Measurements from ENCODE around the gene NSF. TPM values are rescaled to one million over a fixed set of nuclear protein-coding genes. Genes with fewer than 3 reads are reported as not detected.
"Not testable (repeated sequence)": the region's sequence is repeated elsewhere in the genome, so short reads cannot be mapped to it uniquely, and the experiment has no call there.

Gene NSF
- 10 to 100 TPM; 15.6 to 22.9 (median 19.0) TPM for total RNA-seq

- H3K4me1 ChIP-seq, H3K36me3 ChIP-seq, H3K27me3 ChIP-seq, H3K9me3 ChIP-seq, H3K4me3 ChIP-seq, H3K27ac ChIP-seq: not testable (repeated sequence)
- ATAC-seq, result peak; percentile 97
- WGBS, 2 donors (ENCODE audit: low coverage in 1 of 2), result no CpG with 5 or more reads among the region's 95 CpGs
These were observed at the start of gene NSF for GRCh38 chr17:46590157-46591146. TSS of gene NSF (plus strand) at chr17:46590669. CDS start at chr17:46590776, 107 bp downstream.

- H3K27ac ChIP-seq, H3K4me1 ChIP-seq, H3K36me3 ChIP-seq, ATAC-seq, H3K4me3 ChIP-seq, H3K9me3 ChIP-seq, H3K27me3 ChIP-seq: not testable (repeated sequence)
- WGBS, 2 donors (ENCODE audit: low coverage in 1 of 2), result 91 to 98% methylated on average over 4 to 6 of the region's 10 CpGs
These were observed 41.9 kb upstream of the NSF start for GRCh38 chr17:46548607-46549006.

- not testable (repeated sequence) for H3K36me3 ChIP-seq, H3K27me3 ChIP-seq, H3K27ac ChIP-seq, H3K4me3 ChIP-seq, ATAC-seq, H3K4me1 ChIP-seq, H3K9me3 ChIP-seq
- no CpG with 5 or more reads among the region's 20 CpGs for WGBS, 2 donors (ENCODE audit: low coverage in 1 of 2)
These were observed 31.3 kb upstream of the NSF start for GRCh38 chr17:46559155-46559554.

GRCh38 chr17:46560048-46560447 lies 30.4 kb upstream of the NSF start:
- not testable (repeated sequence) for H3K36me3 ChIP-seq, H3K4me3 ChIP-seq, H3K9me3 ChIP-seq, H3K27me3 ChIP-seq, H3K27ac ChIP-seq, H3K4me1 ChIP-seq
- peak; percentile 73 for ATAC-seq
- no CpG with 5 or more reads among the region's 3 CpGs for WGBS, 2 donors (ENCODE audit: low coverage in 1 of 2)

GRCh38 chr17:46566284-46566683 lies 24.2 kb upstream of the NSF start:
- not testable (repeated sequence) for H3K9me3 ChIP-seq, H3K27ac ChIP-seq, ATAC-seq, H3K4me1 ChIP-seq, H3K27me3 ChIP-seq, H3K4me3 ChIP-seq, H3K36me3 ChIP-seq
- no CpG with 5 or more reads among the region's 2 CpGs for WGBS, 2 donors (ENCODE audit: low coverage in 1 of 2)

GRCh38 chr17:46566980-46567379 lies 23.5 kb upstream of the NSF start:
- H3K4me1 ChIP-seq, H3K4me3 ChIP-seq, H3K27me3 ChIP-seq, H3K27ac ChIP-seq, ATAC-seq, H3K9me3 ChIP-seq, H3K36me3 ChIP-seq: not testable (repeated sequence)
- no CpG with 5 or more reads among the region's 1 CpG for WGBS, 2 donors (ENCODE audit: low coverage in 1 of 2)

GRCh38 chr17:46571796-46572195 lies 18.7 kb upstream of the NSF start:
- not testable (repeated sequence) for H3K27ac ChIP-seq, H3K27me3 ChIP-seq, H3K36me3 ChIP-seq, H3K4me3 ChIP-seq, ATAC-seq, H3K9me3 ChIP-seq, H3K4me1 ChIP-seq
- WGBS, 2 donors (ENCODE audit: low coverage in 1 of 2), result no CpG with 5 or more reads among the region's 4 CpGs

- H3K9me3 ChIP-seq, result not testable (repeated sequence)
- H3K27ac ChIP-seq, result peak within 1 kb of the TSS; percentile 65 to 81 (median 74)
- no CpG with 5 or more reads among the region's 65 CpGs for WGBS, 2 donors (ENCODE audit: low coverage in 1 of 2)
These were observed 11.1 kb upstream of the NSF start, which contains the start of gene ARL17A for GRCh38 chr17:46579083-46580075. TSS of gene ARL17A (minus strand) at chr17:46579691. CDS start at chr17:46576322, 3,369 bp downstream.

GRCh38 chr17:46580082-46580481 lies 10.4 kb upstream of the NSF start:
- Histone ChIP-seq H3K27ac (peak overlapping the region; percentile 65 to 81 (median 74)), H3K4me3 (peak overlapping the region; percentile 33 to 36)
- not testable (repeated sequence) for H3K4me1 ChIP-seq, H3K36me3 ChIP-seq, ATAC-seq, H3K27me3 ChIP-seq, H3K9me3 ChIP-seq
- WGBS, 2 donors (ENCODE audit: low coverage in 1 of 2), result no CpG with 5 or more reads among the region's 18 CpGs

More at GRCh38 chr17:46579083-46580075, 11.1 kb upstream of the NSF start, which contains the start of gene ARL17A:
- H3K4me3 ChIP-seq, result peak within 1 kb of the TSS; percentile 33 to 36
- not testable (repeated sequence) for H3K4me1 ChIP-seq, H3K36me3 ChIP-seq, H3K27me3 ChIP-seq
- peak; percentile 97 for ATAC-seq

GRCh38 chr17:46585444-46585843 lies 5.0 kb upstream of the NSF start:
- H3K36me3 ChIP-seq, ATAC-seq, H3K27ac ChIP-seq, H3K4me3 ChIP-seq, H3K4me1 ChIP-seq, H3K9me3 ChIP-seq, H3K27me3 ChIP-seq: not testable (repeated sequence)
- WGBS, 2 donors (ENCODE audit: low coverage in 1 of 2), result no CpG with 5 or more reads among the region's 3 CpGs

GRCh38 chr17:46591332-46591731 lies 863 bp downstream of the NSF start:
- not testable (repeated sequence) for H3K9me3 ChIP-seq, H3K27me3 ChIP-seq, H3K27ac ChIP-seq, H3K4me3 ChIP-seq, H3K4me1 ChIP-seq, H3K36me3 ChIP-seq
- ATAC-seq, result peak; percentile 50
- WGBS, 2 donors (ENCODE audit: low coverage in 1 of 2), result no CpG with 5 or more reads among the region's 7 CpGs

- H3K9me3 ChIP-seq, H3K27ac ChIP-seq, H3K4me3 ChIP-seq, H3K4me1 ChIP-seq, ATAC-seq, H3K27me3 ChIP-seq, H3K36me3 ChIP-seq: not testable (repeated sequence)
- WGBS, 2 donors (ENCODE audit: low coverage in 1 of 2), result 57 to 72% methylated on average over 2 to 3 of the region's 3 CpGs
These were observed 8.0 kb downstream of the NSF start for GRCh38 chr17:46598344-46598931.

GRCh38 chr17:46600767-46601166 lies 10.3 kb downstream of the NSF start:
- H3K4me3 ChIP-seq, H3K9me3 ChIP-seq, H3K36me3 ChIP-seq, ATAC-seq, H3K27ac ChIP-seq, H3K27me3 ChIP-seq, H3K4me1 ChIP-seq: not testable (repeated sequence)
- WGBS, 2 donors (ENCODE audit: low coverage in 1 of 2), result no CpG with 5 or more reads among the region's 3 CpGs

Data from gastroesophageal sphincter (tissue), 4 donors.